Fibroblast of skin of left biceps (primary cell): ENCODE results near the gene PRLR.
"Not testable (repeated sequence)": the region's sequence is repeated elsewhere in the genome, so short reads cannot be mapped to it uniquely, and the experiment has no call there.

Experiments
- DNase-seq, 2 experiments: peaks; one replicate each; pipeline ENCODE4 v3.0.0-alpha.2; 2013; ENCODE audit warnings: low read depth in 2 of 2

Gene PRLR

DNA sequence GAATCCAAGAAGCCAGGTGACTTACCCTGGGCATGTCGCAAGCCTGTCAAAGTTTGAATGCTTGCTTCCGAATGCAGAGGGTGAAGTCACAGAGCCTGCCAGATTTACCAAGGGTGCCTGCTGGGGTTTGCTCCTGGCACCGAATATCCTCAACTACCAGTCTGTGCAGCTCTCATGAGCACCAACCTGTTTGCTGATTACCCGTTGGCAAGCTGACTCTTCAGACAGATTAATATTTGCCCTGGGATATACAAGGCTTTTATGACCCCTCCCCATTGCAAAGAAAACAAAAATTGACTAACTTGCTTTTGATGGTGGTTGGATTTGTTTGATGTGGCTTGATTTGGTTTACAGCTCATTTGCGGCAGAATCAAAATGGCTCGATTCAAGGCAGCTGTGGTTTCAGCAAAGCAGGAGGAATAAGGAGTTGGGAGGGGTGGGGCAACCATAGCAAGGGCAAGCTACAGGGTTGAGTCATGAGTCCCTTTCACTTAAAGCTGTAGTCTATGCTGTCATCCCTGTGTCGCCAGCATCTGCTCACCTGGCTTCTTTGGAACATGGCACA, 100.3 kb downstream of the PRLR start:
- no peak for DNase-seq

DNA sequence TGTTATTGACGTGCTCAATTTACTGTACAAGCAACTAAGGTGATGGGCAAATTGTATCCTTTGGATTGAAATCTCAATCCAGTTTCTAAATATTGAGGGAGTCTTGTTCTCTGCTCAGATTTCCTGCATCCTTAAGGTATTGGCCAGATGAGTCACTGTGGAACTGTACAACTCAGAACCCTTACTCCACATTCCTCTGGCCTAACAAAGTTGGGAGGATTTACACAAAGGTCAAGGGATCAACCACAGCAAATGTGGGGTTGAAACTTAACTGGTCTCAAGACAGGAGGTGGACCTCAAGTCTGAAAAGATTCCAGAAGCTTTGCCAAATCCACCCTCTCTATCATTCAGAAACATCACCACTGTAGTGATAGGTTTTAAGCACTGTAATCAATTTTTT, 101.0 kb downstream of the PRLR start:
- DNase-seq = peak; percentile 63 to 67

DNA sequence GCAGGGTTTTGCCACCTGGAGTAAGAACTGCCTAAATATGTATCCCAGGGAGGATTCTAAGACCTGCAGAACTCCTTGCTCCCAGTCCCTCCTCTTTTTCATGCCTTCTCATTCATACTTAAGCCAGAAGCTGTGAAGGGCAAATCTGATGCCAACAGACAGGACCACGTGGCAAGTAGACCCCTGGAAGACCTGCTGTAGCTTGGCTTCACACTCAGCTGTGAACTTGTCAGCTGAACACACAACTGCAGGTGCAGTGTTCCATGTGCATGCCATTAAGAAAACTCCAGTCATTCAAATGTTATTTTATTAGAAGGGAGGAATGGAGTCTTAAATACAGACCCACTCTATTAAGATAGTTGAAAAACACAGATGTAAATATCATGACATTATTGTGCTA, 103.3 kb downstream of the PRLR start:
- no peak for DNase-seq

DNA sequence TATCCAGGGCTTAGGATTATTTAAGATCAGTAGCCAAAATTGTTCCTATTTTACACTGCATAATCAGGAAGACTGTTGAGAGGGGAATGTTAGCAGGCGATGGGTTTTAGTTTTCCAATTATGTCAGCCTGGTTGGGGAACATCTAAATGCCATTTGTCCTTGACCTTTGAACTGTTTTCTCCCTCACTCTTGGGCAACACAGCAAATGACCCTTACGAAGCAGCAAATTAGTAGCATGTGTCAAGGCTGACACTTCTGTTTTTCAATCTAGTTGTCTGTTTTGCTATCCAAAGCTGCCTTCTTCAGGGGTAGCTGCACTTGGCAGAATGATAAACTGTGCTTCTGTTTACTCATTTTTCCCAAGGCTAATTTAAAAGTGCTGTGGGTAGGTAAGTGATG, 104.5 kb downstream of the PRLR start:
- DNase-seq = no peak

DNA sequence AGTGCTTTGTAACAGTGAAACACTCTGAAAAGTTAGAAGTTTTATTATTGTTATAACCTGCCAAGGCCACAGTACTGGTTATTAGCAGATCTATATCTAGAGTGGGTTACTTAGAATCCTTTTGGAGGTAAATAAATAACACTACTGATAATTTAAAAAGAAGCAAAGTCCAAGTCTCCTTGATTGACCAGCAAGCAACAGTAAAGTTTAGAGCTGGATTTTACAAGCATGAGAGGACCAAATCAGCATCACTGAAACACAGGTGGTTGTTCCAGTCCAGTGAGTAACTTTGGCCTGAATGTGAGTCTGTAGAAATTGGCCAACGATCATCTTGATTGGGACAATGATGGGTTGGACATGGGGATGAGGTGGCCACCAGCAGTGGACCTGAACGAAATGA, 105.4 kb downstream of the PRLR start:
- DNase-seq = no peak

DNA sequence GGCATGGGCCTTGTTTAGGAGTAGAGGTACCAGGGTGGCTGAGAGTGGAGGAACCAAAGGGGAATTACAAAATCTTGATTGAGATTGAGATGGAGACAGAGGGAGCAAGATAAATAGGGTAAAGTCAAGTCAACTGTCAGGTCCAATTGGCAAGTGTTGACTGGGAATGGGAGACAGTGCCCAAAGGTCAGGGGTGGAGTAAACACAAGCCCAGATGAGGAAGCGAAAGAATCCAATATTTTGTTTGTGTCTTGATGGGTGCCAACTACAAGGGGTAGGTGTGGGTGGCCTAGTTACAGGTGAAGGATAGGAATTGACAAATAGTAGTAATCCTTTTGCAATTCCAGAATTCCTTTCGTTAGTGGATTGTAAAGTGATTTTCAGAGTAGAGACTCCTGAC, 107.5 kb downstream of the PRLR start:
- no peak for DNase-seq

DNA sequence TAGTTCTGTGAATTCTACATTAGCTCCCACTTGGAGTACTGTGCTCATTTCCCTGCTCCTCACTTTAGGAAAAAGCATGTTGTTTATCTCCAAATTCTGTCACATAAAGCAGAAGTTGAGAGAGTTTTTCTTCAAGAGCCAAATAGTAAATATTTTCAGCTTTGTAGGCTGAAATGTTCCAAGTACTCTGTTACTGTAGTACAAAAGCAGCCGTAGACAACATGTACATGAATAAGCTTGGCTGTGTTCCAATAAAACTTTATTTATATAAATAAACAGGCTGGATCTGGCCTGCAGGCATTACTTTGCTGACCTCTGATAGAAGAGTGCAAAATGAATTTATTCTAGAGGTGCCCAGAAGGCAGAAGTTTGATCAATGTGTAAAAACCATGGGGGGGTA, 109.6 kb downstream of the PRLR start:
- DNase-seq = no peak

DNA sequence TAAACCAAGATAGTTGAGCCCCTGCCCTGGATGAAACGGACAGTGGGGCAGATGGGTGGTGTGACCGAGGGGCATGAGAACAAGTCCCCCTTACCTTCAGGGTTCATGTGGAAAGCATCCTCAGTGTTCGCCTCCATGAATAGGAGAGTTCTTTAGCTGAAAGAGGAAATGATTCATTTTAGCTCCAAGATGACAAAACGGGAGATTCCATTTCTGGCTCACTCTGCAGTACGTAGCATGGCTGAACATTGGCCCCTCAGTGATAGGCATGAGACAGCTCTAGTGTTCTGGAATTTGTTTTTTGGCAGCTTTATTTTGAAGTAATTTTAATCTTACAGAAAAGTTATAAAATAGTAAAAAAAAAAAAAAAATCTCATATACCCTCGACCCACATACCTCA, 112.3 kb downstream of the PRLR start:
- DNase-seq = peak; percentile 32 to 51

DNA sequence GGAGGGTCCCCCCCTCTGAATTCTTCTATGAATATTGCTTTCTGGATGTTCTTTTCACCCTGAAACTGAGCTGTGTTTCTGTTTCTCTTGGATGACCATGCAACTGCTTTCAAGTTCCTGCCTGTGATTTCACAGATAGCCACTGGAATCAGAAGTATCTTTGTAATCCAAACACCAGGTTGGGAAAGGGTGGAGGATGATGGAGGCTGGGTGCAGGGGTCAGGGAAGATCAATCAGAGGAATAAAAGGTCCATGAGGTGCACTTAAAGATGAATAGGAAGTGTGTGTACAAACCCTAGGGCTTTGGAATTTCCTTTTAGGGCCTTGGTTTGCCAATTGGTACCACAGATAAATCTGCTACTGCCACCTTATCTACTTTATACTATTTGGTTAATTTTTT, 114.4 kb downstream of the PRLR start:
- no peak for DNase-seq

DNA sequence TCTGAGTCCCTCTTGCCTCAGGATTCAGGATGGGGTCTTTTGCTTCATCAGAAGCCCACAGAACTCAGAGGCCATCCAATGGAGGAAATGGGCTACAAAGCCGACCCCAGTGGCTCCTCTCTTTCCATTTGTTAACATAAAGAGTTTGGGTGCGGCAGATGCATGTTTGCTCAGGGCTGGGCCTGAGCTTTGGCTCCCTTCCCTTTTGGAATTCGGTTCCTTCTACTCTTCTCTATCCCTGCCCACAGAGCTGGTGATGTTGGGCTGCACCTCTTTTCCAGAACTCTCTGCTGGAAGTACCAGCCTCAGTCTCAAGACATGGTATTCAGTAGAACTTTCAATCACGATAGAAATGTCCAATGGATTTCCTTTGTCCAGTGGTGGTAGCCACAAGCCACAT, 115.6 kb downstream of the PRLR start:
- no peak for DNase-seq

DNA sequence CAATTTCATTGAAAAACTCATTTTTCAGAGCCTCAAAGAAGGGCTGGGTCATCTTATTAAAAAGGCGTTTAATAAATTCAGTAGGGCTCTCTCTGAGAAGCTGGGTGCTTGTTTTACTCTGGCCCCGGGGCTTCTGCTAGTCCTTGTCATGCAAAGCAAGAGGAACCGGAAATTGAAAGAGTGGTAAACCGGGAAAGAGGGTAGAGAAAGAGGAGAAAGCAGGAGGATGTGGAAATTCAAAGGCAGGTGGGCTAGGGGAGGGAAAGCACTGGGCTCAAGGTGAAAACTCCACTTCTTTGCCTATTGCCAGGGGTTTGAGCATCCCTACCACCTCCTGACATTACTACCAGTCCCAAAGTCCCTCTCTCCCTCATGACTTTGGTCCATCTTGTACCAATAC, 118.0 kb downstream of the PRLR start:
- no peak for DNase-seq

DNA sequence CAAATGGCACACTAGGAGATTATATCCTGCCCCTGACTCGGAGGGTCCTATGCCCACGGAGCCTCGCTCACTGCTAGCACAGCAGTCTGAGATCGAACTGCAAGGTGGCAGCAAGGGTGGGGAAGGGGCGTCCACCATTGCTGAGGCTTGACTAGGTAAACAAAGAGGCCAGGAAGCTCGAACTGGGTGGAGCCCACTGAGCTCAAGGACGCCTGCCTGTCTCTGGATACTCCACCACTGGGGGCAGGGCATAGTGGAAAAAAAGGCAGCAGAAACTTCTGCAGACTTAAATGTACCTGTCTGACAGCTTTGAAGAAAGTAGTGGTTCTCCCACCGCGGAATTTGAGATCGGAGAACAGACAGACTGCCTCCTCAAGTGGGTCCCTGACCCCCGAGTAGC, 125.7 kb downstream of the PRLR start:
- not testable (repeated sequence) for DNase-seq

DNA sequence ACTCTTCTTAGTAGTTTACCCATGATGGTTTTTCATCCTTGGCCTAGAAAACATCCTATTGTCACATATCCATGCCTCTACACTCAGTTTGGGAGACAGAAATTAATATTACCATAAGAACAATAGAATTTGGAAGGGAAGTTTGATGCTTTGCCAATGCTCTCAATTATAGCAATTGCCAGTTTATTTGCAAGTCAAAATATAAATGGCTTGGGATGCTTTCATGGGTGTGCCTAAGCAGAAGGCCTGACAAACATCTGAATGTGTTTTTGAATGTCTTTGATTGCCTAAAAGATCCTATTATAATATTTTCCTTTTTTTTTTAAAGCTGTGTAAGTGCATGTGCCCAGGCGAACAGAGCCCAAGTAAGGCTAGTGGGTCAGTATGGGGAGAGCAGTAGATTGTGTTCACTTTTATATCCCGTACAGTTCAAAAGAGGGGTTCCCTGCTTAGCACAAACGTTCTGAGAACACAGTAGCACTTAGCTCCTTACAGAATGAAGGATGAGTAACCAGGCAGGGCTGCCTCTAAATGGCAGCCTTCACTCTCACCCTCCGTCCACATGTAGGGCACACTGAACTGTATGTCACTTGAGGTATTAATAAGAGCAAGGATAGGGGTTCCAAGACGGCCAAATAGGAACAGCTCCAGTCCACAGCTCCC, 126.5 kb downstream of the PRLR start:
- no peak for DNase-seq

DNA sequence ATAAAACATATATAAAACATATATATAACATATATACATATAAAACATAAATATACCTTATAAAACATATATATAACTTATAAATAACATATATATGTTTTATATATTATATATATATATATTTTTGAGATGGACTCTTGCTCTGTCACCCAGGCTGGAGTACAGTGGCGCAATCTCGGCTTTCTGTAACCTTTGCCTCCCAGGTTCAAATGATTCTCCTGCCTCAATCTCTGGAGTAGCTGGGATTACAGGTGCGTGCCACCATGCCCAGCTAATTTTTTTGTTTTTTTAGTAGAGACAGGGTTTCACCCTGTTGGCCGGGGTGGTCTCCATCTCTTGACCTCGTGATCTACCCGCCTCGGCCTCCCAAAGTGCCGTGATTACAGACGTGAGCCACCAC, 128.6 kb downstream of the PRLR start:
- DNase-seq = not testable (repeated sequence)

DNA sequence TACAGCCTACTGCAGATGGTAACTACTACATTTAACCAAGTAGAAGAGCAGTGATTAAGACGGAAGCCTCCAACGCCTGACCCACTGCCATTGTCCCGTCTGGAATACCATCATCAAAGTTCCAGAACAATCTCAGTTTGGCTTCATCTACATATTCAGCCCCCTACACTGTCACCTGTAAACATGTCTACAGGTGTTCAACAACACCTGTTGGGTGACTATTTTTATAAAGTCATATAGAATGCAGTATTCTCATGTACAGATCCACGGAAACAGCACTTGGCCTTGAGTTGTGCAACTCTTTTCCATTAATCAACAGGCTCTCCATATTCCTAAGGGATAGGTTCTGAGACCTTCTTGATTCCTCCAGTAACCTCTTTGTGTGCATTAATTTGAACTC, 129.3 kb downstream of the PRLR start:
- DNase-seq = no peak

DNA sequence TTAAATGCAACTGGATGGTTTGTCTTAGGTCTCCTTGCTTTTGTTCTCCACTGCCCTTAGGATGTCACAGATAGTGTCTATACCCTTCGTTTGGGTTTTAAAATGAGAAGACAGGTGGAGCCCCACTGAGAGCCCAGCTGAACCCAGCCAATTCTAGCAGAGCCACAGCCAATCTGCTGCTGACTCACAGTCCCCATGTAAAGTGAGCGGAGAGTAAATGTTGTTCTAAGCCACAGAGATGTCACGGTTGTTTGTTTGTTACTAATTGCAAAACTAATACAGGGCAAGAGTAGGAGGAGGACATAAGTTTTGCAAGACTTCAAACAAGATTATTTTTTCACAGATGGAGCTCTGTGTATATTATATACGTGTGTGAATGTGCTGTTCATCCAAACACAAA, 132.1 kb downstream of the PRLR start:
- no peak for DNase-seq

DNA sequence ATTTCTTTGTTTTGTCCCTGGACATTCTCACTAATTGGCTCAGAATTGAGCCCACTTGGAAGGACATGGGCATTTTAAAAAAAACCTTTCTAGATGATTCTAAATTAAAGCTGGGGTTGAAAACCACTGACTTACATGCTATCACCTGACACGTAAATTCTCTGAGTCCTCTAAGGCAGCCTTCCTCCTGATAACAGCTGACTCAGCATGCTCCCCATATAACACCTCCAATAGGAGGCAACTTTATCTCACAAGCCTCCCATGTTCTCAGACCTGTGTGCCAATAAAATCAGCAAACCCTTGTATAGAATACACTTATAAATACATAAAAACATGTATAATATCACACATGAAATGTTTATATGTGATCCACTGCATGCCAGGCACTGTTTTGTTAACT, 133.4 kb downstream of the PRLR start:
- DNase-seq = no peak

DNA sequence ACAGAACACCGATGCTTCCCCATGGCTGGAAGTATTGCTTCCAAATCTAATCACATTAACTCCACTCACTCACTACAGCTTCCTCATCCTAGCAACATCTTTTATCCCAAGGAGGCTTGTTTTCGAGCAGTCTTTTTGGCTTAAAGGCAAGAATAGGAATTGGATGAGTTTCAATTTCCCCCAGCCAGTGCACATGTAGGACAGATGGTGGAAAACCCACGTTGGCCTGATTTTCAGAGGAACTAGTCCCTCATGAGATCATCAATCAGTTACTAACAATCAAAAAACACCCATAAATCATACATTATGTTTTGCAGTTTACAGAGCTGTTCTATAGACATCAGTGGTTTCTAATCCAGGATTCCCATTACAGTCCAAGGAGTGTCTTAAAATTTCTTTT, 134.1 kb downstream of the PRLR start:
- DNase-seq = peak; percentile 25 to 32

DNA sequence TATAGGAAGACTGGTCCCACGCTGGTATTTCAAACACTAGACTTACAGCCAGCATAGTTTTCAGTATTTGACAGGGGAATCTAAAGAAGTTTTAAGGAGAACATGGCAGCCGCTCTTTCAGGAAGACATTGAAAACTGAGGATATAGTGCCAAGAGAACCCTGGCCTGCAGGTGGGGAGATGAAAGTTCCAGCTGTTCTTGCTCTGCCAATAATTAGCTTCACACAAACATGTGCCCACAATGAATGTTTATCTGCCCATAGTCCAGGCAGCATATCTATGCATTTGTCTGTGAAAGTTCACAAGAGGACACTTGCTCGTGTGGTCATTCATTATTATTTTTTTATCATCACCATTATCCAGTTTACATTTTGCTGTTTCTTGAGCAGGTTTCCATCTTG, 134.9 kb downstream of the PRLR start:
- no peak for DNase-seq

DNA sequence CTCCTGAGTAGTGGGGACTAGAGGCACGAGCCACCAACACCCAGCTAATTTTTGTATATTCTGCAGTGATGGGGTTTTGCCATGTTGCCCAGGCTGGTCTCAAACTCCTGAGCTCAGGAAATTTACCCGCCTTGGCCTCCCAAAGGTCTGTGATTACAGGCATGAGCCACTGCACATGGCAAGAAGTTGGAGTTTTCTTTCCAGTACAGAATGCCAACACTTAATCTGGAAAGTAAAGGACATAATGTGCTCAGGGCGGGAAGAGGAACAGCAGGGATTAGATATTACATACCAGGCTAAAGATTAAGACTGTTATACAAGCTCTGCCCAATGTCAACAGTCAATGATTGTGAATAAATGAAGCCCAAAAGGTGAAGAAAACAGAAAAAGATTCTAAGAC, 135.3 kb downstream of the PRLR start:
- DNase-seq = no peak

DNA sequence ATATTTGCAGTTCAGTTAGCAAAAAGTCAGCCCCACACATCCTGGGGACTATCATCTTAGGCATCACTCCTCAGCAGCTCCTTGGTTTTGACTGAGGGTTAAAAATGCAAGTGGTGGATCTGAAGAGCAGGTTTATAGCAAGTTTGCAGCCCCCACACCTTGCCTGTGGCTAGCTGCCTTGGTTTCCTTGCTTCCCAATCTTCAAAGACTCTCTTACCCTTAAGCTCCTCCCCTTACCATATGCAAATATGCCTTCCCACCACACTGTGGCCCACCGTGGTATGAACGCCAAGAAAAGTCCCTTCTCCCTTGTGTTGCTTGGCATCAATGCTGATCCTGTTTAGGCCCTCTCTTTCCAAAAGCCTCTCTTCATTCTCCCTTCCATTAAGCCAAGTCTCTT, 137.6 kb downstream of the PRLR start:
- DNase-seq = no peak

DNA sequence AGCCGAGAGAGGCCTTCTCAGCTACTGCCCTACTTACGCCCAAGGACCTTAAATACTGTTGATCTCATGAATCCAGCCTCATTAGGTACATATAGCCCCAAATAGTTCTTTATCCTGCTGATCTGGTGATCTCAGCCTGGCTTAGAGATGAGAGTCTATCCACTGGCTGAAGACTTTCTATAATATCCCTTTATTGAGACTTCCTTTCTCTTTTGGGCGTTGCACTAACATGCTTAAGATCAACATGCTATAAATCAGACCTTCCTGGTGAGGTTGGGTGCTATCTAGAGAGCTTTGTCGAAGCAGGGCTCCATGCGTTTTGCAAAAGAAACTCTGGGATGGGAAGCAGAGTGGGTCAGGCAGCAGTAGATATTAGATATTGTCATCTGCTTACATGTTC, 138.6 kb downstream of the PRLR start:
- no peak for DNase-seq

DNA sequence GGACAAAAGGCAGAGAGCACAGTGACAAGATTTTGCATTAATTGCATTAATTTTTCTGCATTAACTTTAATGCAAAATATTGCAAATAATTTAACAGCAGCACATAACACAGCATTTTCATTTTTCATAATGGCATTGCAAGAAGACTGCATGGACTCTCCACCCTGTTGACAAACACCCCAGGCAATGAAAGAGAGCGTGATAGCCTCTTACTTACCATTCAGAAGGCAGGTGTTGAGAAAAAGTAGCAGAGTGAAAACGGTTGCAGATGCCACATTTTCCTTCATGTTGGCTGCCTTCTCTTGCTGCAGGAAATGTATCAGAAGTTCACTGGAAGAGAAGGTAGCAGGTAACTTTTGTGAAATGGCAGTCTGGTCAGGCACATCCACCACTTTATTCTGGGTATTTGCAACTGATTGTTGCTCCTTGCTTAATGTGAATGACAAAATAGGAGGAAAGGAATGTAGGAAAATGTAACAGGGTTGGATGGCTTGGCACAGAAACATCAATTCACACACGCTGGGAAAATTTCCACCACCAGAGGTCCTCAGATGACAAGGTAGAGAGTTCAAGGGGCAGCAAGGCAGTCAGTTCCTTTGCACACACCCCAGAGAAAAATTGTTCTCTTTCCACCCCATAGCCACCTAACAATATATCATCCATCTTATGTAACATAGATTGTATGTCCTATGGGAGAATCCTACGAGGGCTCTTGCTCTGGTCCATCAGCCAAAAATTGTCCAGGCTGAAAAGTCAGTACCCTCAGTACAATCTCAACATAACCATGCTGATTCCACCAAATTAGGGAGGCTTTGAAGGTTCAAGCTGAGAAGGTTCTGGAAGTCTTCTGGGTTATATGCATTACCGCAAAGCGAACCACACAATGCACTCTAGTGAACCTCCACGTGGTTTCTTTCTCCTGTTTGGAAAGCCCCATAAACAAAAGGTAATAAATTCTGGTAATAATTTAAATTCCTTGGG, 140.7 kb downstream of the PRLR start:
- DNase-seq = peak; percentile 42 to 50
